Right lobe of liver (tissue), 6 donors: ENCODE data around the gene ZEB1. TPM values are rescaled to one million over a fixed set of nuclear protein-coding genes. Genes with fewer than 3 reads are reported as not detected.

ENCODE experiments used
- ATAC-seq, 4 donors: fragments of 200-7000 bp; cut with Tn5 transposase; one replicate each; pipeline ENCODE4 v1.9.1; 2020; ENCODE audit warnings: mild to moderate bottlenecking in 4 of 4, moderate library complexity in 4 of 4
- DNase-seq, 3 donors: peaks; one replicate each; pipeline ENCODE4 v3.0.0-alpha.2; 2020
- H3K27ac ChIP-seq, 3 donors: fragments of 200-600 bp; one replicate each; pipeline ENCODE4 v1.8.0; 2022
- H3K27me3 ChIP-seq, 2 donors: fragments of 200-600 bp; one replicate each; pipeline ENCODE4 v1.8.0; 2022
- H3K36me3 ChIP-seq, 4 donors: fragments of 200-600 bp; sonication (generic) in 1 of 4; one replicate each; pipeline versions ENCODE4 v1.5.1 to v1.8.0; 2017 to 2022; ENCODE audit warnings: control low read depth in 1 of 4
- H3K4me1 ChIP-seq, 4 donors: fragments of 200-600 bp; sonication (generic) in 1 of 4; one replicate each; pipeline versions ENCODE4 v1.5.1 to v1.8.0; 2017 to 2022; ENCODE audit warnings: control low read depth in 1 of 4
- H3K4me3 ChIP-seq, 3 donors: fragments of 200-600 bp; one replicate each; pipeline ENCODE4 v1.8.0; 2022
- H3K9me3 ChIP-seq, 4 donors: fragments of 200-600 bp; sonication (generic) in 1 of 4; one replicate each; pipeline versions ENCODE4 v1.5.1 to v1.8.0; 2017 to 2022; ENCODE audit warnings: control low read depth in 1 of 4
- POLR2A ChIP-seq: fragments of 450-650 bp; IDR thresholded peaks from one replicate; pipeline ENCODE4 v1.6.1; 2017; ENCODE audit warnings: antibody characterized with exemption, mild to moderate bottlenecking
- WGBS: methylation state at CpG from one replicate; pipeline ENCODE4 v1.1.6; 2018; ENCODE audit warnings: low coverage, low lambda C conversion rate; ENCODE audit not compliant: insufficient coverage; ENCODE audit errors: missing lambda C conversion rate; 5-methylcytosine and 5-hydroxymethylcytosine counted together
- intact Hi-C, 2 donors: fragments of 100-400 bp; cut with DNase I; formaldehyde crosslinking; loops; one replicate each; pipeline versions ENCODE4 v1.11.2 to v1.14.1; 2022
- total RNA-seq, 6 experiments: library from RNA; depleted of rRNA in 2 of 6; stranded (reverse); fragments of >200 nt in 2 of 6; fragmentation: NEBNext Ultra II Directional in 3 of 6; extraction: Animal tissue kit (Norgen Biotek cat#: 25700) in 3 of 6; gene quantifications; one replicate each; pipeline versions ENCODE4 v1.1.0 to v1.2.4, GENCODE V29; 2016 to 2023
- TF ChIP-seq, protein P1 (sequence below), 4 donors: fragments of 200-600 bp in 3 of 4; fragments of 450-650 bp in 1 of 4; IDR thresholded peaks; one replicate each; pipeline versions ENCODE4 v1.5.1 to v1.8.0; 2016 to 2022; ENCODE audit warnings: antibody characterized with exemption in 4 of 4, mild to moderate bottlenecking in 2 of 4
- donor health status: DM: no; HTN: yes; CAD: no.
- donor health status: DM: no; HTN: no; CAD: no.
- donor health status: DM: no; HTN: no; CAD: no.
- donor health status: DM: no; HTN: yes; CAD: no.
- donor health status: DM: no; HTN: yes; CAD: no.

Gene ZEB1
- total RNA-seq, 6 experiments from 2014 or later, result 10.0 to 17.6 (median 13.6) TPM

DNA sequence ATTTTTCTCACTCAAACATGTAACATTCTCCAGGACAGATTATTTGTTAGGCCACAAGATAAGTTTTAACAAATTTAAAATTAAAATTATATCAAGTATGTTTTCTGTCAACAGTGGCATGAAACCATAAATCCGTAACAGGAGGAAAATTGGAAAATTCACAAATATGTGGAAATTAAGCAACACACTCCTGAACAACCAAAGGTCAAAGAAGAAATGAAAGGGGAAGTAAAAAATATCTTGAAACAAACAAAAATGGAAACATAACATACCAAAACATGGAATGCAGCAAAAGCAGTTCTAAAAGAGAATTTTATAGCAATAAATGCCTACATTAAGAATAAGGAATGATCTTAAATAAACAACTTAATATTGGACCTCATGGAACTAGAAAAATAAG is 147.3 kb downstream of the ZEB1 start:
- no peaks in the 10 kb centered on the region for H3K9me3 ChIP-seq
- intact Hi-C loops, result no loop called here
- ATAC-seq (peak in 2 of 4 donors; percentile 18 to 23), DNase-seq (no peak)
- peaks cover 0 to 10% (median 0%) of the 10 kb centered on the region in 4 donors for H3K4me1 ChIP-seq
- no peak overlapping the region for H3K4me3 ChIP-seq
- H3K27me3 ChIP-seq, result no peaks in the 10 kb centered on the region
- no peak overlapping the region for H3K27ac ChIP-seq
- no peaks in the 10 kb centered on the region for H3K36me3 ChIP-seq
- WGBS, result 29% methylated on average over 1 of the region's 1 CpG
- no peak for TF ChIP-seq POLR2A
- TF ChIP-seq, protein P1, sequence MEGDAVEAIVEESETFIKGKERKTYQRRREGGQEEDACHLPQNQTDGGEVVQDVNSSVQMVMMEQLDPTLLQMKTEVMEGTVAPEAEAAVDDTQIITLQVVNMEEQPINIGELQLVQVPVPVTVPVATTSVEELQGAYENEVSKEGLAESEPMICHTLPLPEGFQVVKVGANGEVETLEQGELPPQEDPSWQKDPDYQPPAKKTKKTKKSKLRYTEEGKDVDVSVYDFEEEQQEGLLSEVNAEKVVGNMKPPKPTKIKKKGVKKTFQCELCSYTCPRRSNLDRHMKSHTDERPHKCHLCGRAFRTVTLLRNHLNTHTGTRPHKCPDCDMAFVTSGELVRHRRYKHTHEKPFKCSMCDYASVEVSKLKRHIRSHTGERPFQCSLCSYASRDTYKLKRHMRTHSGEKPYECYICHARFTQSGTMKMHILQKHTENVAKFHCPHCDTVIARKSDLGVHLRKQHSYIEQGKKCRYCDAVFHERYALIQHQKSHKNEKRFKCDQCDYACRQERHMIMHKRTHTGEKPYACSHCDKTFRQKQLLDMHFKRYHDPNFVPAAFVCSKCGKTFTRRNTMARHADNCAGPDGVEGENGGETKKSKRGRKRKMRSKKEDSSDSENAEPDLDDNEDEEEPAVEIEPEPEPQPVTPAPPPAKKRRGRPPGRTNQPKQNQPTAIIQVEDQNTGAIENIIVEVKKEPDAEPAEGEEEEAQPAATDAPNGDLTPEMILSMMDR (IDR thresholded peaks at IDR 0.05), result no peak

DNA sequence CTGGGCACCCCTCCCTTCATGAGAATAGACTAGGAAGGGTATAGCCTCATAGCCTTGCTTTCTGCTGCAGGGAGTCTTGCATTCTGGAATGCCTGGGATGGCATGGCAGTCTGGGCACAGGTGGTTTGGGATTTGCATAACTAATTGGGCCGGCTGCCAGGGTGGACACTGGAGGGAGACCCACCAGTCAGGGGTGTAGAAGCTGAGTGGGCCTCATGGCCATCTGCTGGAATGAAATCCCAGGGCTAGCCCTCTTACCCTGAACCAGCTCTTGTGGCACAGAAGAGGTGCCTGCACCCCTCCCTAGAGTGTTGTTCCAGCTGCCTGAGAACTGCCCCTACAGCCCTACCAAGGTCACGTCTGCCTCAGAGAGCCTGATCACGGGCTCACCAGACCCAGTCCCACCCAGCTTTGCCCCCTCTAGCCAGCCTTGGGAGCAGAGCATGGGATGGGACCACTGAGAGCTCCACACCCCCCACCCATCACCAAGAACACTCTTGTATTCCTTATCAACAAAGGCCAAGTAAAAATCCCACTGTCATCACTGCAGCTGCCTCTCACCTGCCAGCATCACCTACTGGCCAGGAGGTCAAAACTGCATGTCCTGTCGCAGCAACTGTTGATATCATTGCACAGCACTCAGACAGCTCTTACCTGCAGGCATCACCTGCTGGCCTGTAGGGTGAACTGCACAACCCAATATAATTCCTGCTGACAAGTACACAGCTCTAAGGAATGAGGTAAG is 148.9 kb downstream of the ZEB1 start:
- ATAC-seq (peak; percentile 91 to 97 (median 93)), DNase-seq (peak; percentile 24 to 53 (median 51))
- H3K4me3 ChIP-seq, result no peak overlapping the region
- no peaks in the 10 kb centered on the region for H3K36me3 ChIP-seq
- peaks cover 0 to 10% (median 0%) of the 10 kb centered on the region in 4 donors for H3K4me1 ChIP-seq
- no CpG with 5 or more reads among the region's 4 CpGs for WGBS
- H3K27ac ChIP-seq, result no peak overlapping the region
- H3K27me3 ChIP-seq, result no peaks in the 10 kb centered on the region
- TF ChIP-seq POLR2A, result no peak
- TF ChIP-seq, protein P1 (IDR thresholded peaks at IDR 0.05), result peak; percentile 49 to 83 (median 61)
- H3K9me3 ChIP-seq, result no peaks in the 10 kb centered on the region
- intact Hi-C loops, result no loop called here

DNA sequence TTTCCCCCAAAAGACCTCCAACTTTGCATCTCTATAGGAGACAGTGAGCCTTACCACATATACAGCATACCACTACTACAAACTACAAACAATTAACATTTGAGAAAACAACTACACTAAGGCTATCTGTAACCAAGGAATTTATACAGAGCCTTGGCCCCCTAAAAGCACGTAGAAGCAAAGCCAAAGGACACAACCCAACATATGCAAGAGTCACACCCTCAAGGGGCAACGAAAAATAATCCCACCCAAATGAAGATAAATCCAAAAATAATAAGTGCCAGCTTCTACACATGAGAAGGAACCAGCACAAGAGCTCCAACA is 149.5 kb downstream of the ZEB1 start:
- Histone ChIP-seq H3K4me3 (no peak overlapping the region), H3K27ac (no peak overlapping the region), H3K9me3 (no peaks in the 10 kb centered on the region), H3K4me1 (peaks cover 0 to 10% (median 0%) of the 10 kb centered on the region in 4 donors), H3K27me3 (no peaks in the 10 kb centered on the region), H3K36me3 (no peaks in the 10 kb centered on the region)
- DNase-seq (no peak), ATAC-seq (no peak)
- intact Hi-C loops, result no loop called here
- 100% methylated on average over 1 of the region's 2 CpGs for WGBS
- TF ChIP-seq, protein P1 (IDR thresholded peaks at IDR 0.05), result no peak
- no peak for TF ChIP-seq POLR2A

DNA sequence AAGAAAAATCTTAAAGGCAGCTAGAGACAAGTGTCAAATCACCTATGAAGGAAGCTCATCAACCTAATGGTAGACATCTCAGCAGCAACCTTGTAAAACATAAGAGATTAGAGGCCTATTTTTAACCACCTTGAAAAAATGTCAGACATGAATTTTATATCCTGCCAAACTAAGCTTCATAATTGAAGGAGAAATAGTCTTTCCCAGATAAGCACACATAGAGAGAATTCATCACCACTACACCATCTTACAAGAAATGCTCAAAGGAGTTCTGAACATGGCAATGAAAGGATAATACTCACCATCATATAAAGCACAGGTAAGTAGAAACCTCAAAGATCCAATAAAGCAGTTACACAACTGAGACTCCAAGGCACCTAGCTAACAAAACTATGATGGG is 156.5 kb downstream of the ZEB1 start:
- Histone ChIP-seq H3K27ac (no peak overlapping the region), H3K4me3 (no peak overlapping the region), H3K36me3 (no peaks in the 10 kb centered on the region), H3K4me1 (no peaks in the 10 kb centered on the region), H3K27me3 (no peaks in the 10 kb centered on the region), H3K9me3 (peaks cover 0 to 3% (median 0%) of the 10 kb centered on the region in 4 donors)
- intact Hi-C loops, result no loop called here
- ATAC-seq, result no peak
- TF ChIP-seq, protein P1 (IDR thresholded peaks at IDR 0.05), result no peak
- TF ChIP-seq POLR2A, result no peak
- DNase-seq, result no peak

DNA sequence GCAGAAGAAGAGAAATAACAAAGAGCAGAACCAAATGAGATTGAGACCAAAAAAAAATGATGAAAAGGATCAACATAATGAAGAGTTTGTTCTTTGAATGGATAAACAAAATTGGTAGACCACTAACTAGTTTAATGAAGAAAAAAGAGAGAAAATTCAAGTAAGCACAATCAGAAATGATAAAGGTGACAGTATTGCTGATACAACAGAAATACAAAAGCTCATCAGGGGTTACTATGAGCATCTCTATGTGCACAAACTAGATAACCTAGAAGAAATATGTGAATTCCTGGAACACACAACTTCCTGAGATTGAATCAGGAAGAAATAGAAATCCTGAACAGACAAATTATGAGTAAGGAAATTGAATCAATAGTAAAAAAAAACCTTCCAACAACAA is 157.1 kb downstream of the ZEB1 start:
- no peaks in the 10 kb centered on the region for H3K27me3 ChIP-seq

More for the DNA sequence above, 157.1 kb downstream of the ZEB1 start:
- Histone ChIP-seq H3K4me3 (no peak overlapping the region), H3K4me1 (no peaks in the 10 kb centered on the region), H3K36me3 (no peaks in the 10 kb centered on the region), H3K9me3 (peaks cover 0 to 3% (median 0%) of the 10 kb centered on the region in 4 donors), H3K27ac (no peak overlapping the region)
- ATAC-seq, result no peak
- TF ChIP-seq, protein P1 (IDR thresholded peaks at IDR 0.05), result no peak
- TF ChIP-seq POLR2A, result no peak
- DNase-seq, result no peak
- intact Hi-C loops, result no loop called here
